SU-DHL-6 (cell line): ENCODE measurements around the gene ST6GAL1.

ENCODE experiments used
- CTCF ChIP-seq: fragments of 200-600 bp; sonication (generic); IDR thresholded peaks from one replicate; pipeline ENCODE4 v1.5.1; 2017; ENCODE audit warnings: antibody characterized with exemption, mild to moderate bottlenecking, low read length, moderate library complexity; ENCODE audit not compliant: insufficient read depth, poor library complexity, severe bottlenecking
- EZH2phosphoT487 ChIP-seq: fragments of 200-600 bp; sonication (generic), shearing (Covaris generic); conservative IDR thresholded peaks from 2 replicates; pipeline ENCODE4 v1.6.1; 2018; ENCODE audit warnings: mild to moderate bottlenecking, antibody characterized with exemption, low read length, moderate library complexity, mixed read lengths

GRCh38 chr3:187044867-187045552 is 114.7 kb downstream of the ST6GAL1 start:
- TF ChIP-seq CTCF (no peak), EZH2phosphoT487 (no peak)
